HG03520 (cell line): ENCODE results near the gene HDAC1.
"Not testable (repeated sequence)": the region's sequence is repeated elsewhere in the genome, so short reads cannot be mapped to it uniquely, and the experiment has no call there.

Experiments
- ATAC-seq: cut with Tn5 transposase; IDR thresholded peaks from one replicate; pipeline ENCODE4 v1.9.1; 2021; ENCODE audit warnings: mild to moderate bottlenecking, moderate library complexity; ENCODE audit not compliant: unreplicated experiment

HDAC1 gene

GRCh38 chr1:32291708-32292538, at the start of gene HDAC1:
Gene HDAC1, plus strand, starts transcription at chr1:32292083. Its CDS starts 87 bp downstream, at chr1:32292170.
- ATAC-seq: peak; percentile 94

- no peak for ATAC-seq
These were observed 49.5 kb upstream of the HDAC1 start for GRCh38 chr1:32242341-32242851.

- ATAC-seq: no peak
These were observed 45.0 kb upstream of the HDAC1 start, which contains the start of gene FAM167B for GRCh38 chr1:32246888-32247273. Gene FAM167B, plus strand, starts transcription at chr1:32247222. Its CDS starts 200 bp downstream, at chr1:32247422.

- ATAC-seq: no peak
These were observed 44.4 kb upstream of the HDAC1 start for GRCh38 chr1:32247452-32247851.

GRCh38 chr1:32247983-32248889, 43.6 kb upstream of the HDAC1 start:
- no peak for ATAC-seq

GRCh38 chr1:32249831-32250525, 41.9 kb upstream of the HDAC1 start:
- peak; percentile 42 for ATAC-seq

GRCh38 chr1:32250893-32251716, 40.8 kb upstream of the HDAC1 start, which contains the start of gene LCK:
Gene LCK, plus strand, starts transcription at chr1:32251265. Its CDS starts 23,065 bp downstream, at chr1:32274330.
- no peak for ATAC-seq

- ATAC-seq: no peak
These were observed 36.5 kb upstream of the HDAC1 start for GRCh38 chr1:32255072-32256071.

GRCh38 chr1:32256473-32257226, 35.2 kb upstream of the HDAC1 start:
- ATAC-seq: no peak

GRCh38 chr1:32257227-32257508, 34.7 kb upstream of the HDAC1 start:
- ATAC-seq: no peak

GRCh38 chr1:32263236-32263593, 28.7 kb upstream of the HDAC1 start:
- ATAC-seq: not testable (repeated sequence)

GRCh38 chr1:32263744-32264143, 28.1 kb upstream of the HDAC1 start:
- ATAC-seq: no peak

GRCh38 chr1:32265846-32266245, 26.0 kb upstream of the HDAC1 start:
- ATAC-seq: no peak

GRCh38 chr1:32266921-32267591, 24.8 kb upstream of the HDAC1 start:
- ATAC-seq: no peak

GRCh38 chr1:32269744-32270143, 22.1 kb upstream of the HDAC1 start:
- ATAC-seq: no peak

GRCh38 chr1:32272557-32273390, 19.1 kb upstream of the HDAC1 start:
- no peak for ATAC-seq
